GM18907 (cell line): ENCODE data around the gene GPR27.

Source experiments
- ATAC-seq: cut with Tn5 transposase; IDR thresholded peaks from one replicate; pipeline ENCODE4 v1.9.1; 2021; ENCODE audit warnings: mild to moderate bottlenecking, moderate library complexity; ENCODE audit not compliant: unreplicated experiment

The GPR27 gene

GRCh38 chr3:71784914-71785531 is 31.4 kb downstream of the GPR27 start, which contains the start of gene PROK2:
Gene PROK2, minus strand, starts transcription at chr3:71785148. Its CDS starts 96 bp downstream, at chr3:71785052.
- no peak for ATAC-seq

- no peak for ATAC-seq
Observed at GRCh38 chr3:71785532-71786216, 32.0 kb downstream of the GPR27 start.

GRCh38 chr3:71786217-71786549 is 32.5 kb downstream of the GPR27 start:
- no peak for ATAC-seq

GRCh38 chr3:71786551-71786950 is 32.9 kb downstream of the GPR27 start:
- ATAC-seq = no peak

GRCh38 chr3:71787851-71788405 is 34.3 kb downstream of the GPR27 start:
- ATAC-seq = no peak

GRCh38 chr3:71789922-71790321 is 36.3 kb downstream of the GPR27 start:
- ATAC-seq = no peak

- ATAC-seq = no peak
Observed at GRCh38 chr3:71791634-71792033, 38.0 kb downstream of the GPR27 start.

- ATAC-seq = no peak
Observed at GRCh38 chr3:71796290-71796689, 42.6 kb downstream of the GPR27 start.

- ATAC-seq = no peak
Observed at GRCh38 chr3:71797455-71797854, 43.8 kb downstream of the GPR27 start.

GRCh38 chr3:71800023-71800422 is 46.4 kb downstream of the GPR27 start:
- ATAC-seq = no peak

GRCh38 chr3:71801986-71802385 is 48.3 kb downstream of the GPR27 start:
- ATAC-seq = no peak

GRCh38 chr3:71803248-71803647 is 49.6 kb downstream of the GPR27 start:
- ATAC-seq = no peak

- no peak for ATAC-seq
Observed at GRCh38 chr3:71805199-71805598, 51.5 kb downstream of the GPR27 start.

- no peak for ATAC-seq
Observed at GRCh38 chr3:71805691-71806090, 52.0 kb downstream of the GPR27 start.
